C4-2B (cell line): ENCODE data around the gene GNL1.
"Not testable (repeated sequence)": the region's sequence is repeated elsewhere in the genome, so short reads cannot be mapped to it uniquely, and the experiment has no call there.

Experiments
- CTCF ChIP-seq: fragments of 450-650 bp; conservative IDR thresholded peaks from 2 replicates; pipeline ENCODE4 v1.5.1; 2017; ENCODE audit warnings: mild to moderate bottlenecking
- ZFX ChIP-seq: fragments of 450-650 bp; IDR thresholded peaks from 2 replicates; pipeline ENCODE4 v1.6.1; 2017

- not testable (repeated sequence) for TF ChIP-seq CTCF, ZFX
Measured at GRCh38 chr6:30517767-30518504, 38.4 kb downstream of the GNL1 start.
